PC-3 (cell line): ENCODE measurements around the gene CDH22. TPM values are rescaled to one million over a fixed set of nuclear protein-coding genes. Genes with fewer than 3 reads are reported as not detected.

Experiments
- ATAC-seq: fragments of 200-7000 bp; cut with Tn5 transposase; 2 replicates; pipeline ENCODE4 v1.9.1; 2020; ENCODE audit warnings: mild to moderate bottlenecking, moderate library complexity
- BruUV-seq: library from RNA; stranded (reverse); fragments of 400-500 nt; replicated peaks from 2 replicates; lab custom pipeline; 2021; lab: Mats Ljungman, UMichigan
- CTCF ChIA-PET: fragments of 300-600 bp; sonication (Branson Sonifier 250); formaldehyde crosslinking; loops from one replicate; lab custom pipeline; 2022; ENCODE audit warnings: antibody characterized with exemption; lab: Charles Lee
- POLR2A ChIA-PET: fragments of 300-600 bp; sonication (Branson Sonifier 250); formaldehyde crosslinking; loops from one replicate; lab custom pipeline; 2022; ENCODE audit warnings: antibody characterized with exemption; ENCODE audit not compliant: unreplicated experiment; lab: Charles Lee
- DNase-seq: peaks from one replicate; pipeline ENCODE4 v3.0.0-alpha.2; 2015
- H2AFZ ChIP-seq: fragments of 300-600 bp; sonication (generic); 2 replicates; pipeline ENCODE4 v1.6.0; 2016; ENCODE audit warnings: antibody characterized with exemption, low read length
- H3F3A ChIP-seq: fragments of 300-600 bp; sonication (generic); one replicate; pipeline ENCODE4 v1.6.0; 2017; ENCODE audit warnings: antibody characterized with exemption, low read length, control low read depth, mild to moderate bottlenecking; ENCODE audit not compliant: unreplicated experiment
- H3K27ac ChIP-seq: fragments of 300-600 bp; sonication (generic); 2 replicates; pipeline ENCODE4 v1.5.1; 2016; ENCODE audit warnings: mild to moderate bottlenecking, low read length
- H3K27me3 ChIP-seq: fragments of 300-600 bp; sonication (generic); 2 replicates; pipeline ENCODE4 v1.6.1; 2016; ENCODE audit warnings: low read length, mixed read lengths
- H3K36me3 ChIP-seq: fragments of 300-600 bp; sonication (generic); 2 replicates; pipeline ENCODE4 v1.6.1; 2016; ENCODE audit warnings: low read depth, mixed run types, low read length, mixed read lengths
- H3K4me1 ChIP-seq: fragments of 300-600 bp; sonication (generic); 2 replicates; pipeline ENCODE4 v1.5.1; 2016; ENCODE audit warnings: low read length; ENCODE audit not compliant: insufficient read depth
- H3K4me2 ChIP-seq: fragments of 300-600 bp; sonication (generic); 2 replicates; pipeline ENCODE4 v1.6.0; 2016; ENCODE audit warnings: low read length
- H3K4me3 ChIP-seq: fragments of 300-600 bp; sonication (generic); 2 replicates; pipeline ENCODE4 v1.5.1; 2016; ENCODE audit warnings: mild to moderate bottlenecking, low read length, mixed read lengths
- H3K79me2 ChIP-seq: fragments of 300-600 bp; sonication (generic); 2 replicates; pipeline ENCODE4 v1.6.1; 2017; ENCODE audit warnings: low read length, mixed read lengths
- H3K9ac ChIP-seq: fragments of 300-600 bp; sonication (generic); 2 replicates; pipeline ENCODE4 v1.6.0; 2016; ENCODE audit warnings: mild to moderate bottlenecking, low read length
- H3K9me2 ChIP-seq: fragments of 300-600 bp; sonication (generic); replicated peaks from 2 replicates; pipeline ENCODE4 v1.6.1; 2016; ENCODE audit warnings: mixed run types, low read length, mixed read lengths
- H3K9me3 ChIP-seq: fragments of 300-600 bp; sonication (generic); 2 replicates; pipeline ENCODE4 v1.6.1; 2016; ENCODE audit warnings: low read length, mixed read lengths
- H4K20me1 ChIP-seq: fragments of 300-600 bp; sonication (generic); 2 replicates; pipeline ENCODE4 v1.6.1; 2016; ENCODE audit warnings: low read length, mixed read lengths
- EZH2 ChIP-seq: fragments of 300-600 bp; sonication (generic); IDR thresholded peaks from one replicate; pipeline ENCODE4 v1.6.1; 2017; ENCODE audit warnings: antibody characterized with exemption, mild to moderate bottlenecking, low read length; ENCODE audit not compliant: unreplicated experiment
- EZH2phosphoT487 ChIP-seq: fragments of 300-600 bp; sonication (generic); IDR thresholded peaks from 2 replicates; pipeline ENCODE4 v1.6.1; 2018; ENCODE audit warnings: mild to moderate bottlenecking, antibody characterized with exemption, low read length, borderline replicate concordance
- intact Hi-C: fragments of 100-400 bp; cut with micrococcal nuclease; formaldehyde crosslinking; loops from 2 replicates; pipeline ENCODE4 v1.9.0; 2023
- total RNA-seq: library from RNA; depleted of rRNA; stranded (reverse); fragments of >200 nt; gene quantifications from 2 replicates; pipeline ENCODE4 v1.2.3, GENCODE V29; 2014
- TF ChIP-seq, protein P1 (sequence below): fragments of 300-600 bp; sonication (generic); conservative IDR thresholded peaks from 2 replicates; pipeline ENCODE4 v1.5.1; 2017; ENCODE audit warnings: antibody characterized with exemption, low read depth, mild to moderate bottlenecking, low read length

Gene CDH22
- total RNA-seq, 1 experiment from 2014 or later: not detected

DNA sequence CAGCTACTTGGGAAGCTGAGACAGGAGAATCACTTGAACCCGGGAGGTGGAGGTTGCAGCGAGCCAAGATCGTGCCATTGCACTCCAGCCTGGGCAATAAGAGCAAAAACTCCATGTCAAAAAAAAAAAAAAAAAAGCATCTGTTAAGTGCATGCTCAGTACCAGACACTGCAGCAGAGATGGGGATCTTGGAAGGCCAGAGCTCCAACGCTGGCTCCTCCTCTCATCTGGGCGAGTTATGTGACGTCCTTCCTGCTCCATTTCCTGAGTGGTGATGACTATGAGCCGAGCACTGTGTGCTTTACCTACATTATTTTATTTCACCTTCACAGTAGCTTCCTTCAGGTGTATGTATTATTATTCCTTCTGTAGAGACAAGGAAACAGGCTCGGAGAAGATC is 38.5 kb upstream of the CDH22 start:
- H3K4me1 ChIP-seq: peaks cover 14% of the 10 kb centered on the region; the same call in 1 of the 2 replicates
- ATAC-seq (no peak), DNase-seq (no peak)
- no peak overlapping the region for H3K27ac ChIP-seq
- no peaks in the 10 kb centered on the region for H3K36me3 ChIP-seq
- no peaks in the 10 kb centered on the region for H3K79me2 ChIP-seq
- ChIA-PET POLR2A (no interaction called here), CTCF (no interaction called here)
- no peaks in the 10 kb centered on the region for H3F3A ChIP-seq
- H3K4me2 ChIP-seq: no peak overlapping the region
- no peaks in the 10 kb centered on the region for H3K9me2 ChIP-seq
- H3K9ac ChIP-seq: no peak overlapping the region
- H4K20me1 ChIP-seq: no peaks in the 10 kb centered on the region
- no peak overlapping the region for H3K4me3 ChIP-seq
- H3K9me3 ChIP-seq: no peaks in the 10 kb centered on the region
- TF ChIP-seq, protein P1, sequence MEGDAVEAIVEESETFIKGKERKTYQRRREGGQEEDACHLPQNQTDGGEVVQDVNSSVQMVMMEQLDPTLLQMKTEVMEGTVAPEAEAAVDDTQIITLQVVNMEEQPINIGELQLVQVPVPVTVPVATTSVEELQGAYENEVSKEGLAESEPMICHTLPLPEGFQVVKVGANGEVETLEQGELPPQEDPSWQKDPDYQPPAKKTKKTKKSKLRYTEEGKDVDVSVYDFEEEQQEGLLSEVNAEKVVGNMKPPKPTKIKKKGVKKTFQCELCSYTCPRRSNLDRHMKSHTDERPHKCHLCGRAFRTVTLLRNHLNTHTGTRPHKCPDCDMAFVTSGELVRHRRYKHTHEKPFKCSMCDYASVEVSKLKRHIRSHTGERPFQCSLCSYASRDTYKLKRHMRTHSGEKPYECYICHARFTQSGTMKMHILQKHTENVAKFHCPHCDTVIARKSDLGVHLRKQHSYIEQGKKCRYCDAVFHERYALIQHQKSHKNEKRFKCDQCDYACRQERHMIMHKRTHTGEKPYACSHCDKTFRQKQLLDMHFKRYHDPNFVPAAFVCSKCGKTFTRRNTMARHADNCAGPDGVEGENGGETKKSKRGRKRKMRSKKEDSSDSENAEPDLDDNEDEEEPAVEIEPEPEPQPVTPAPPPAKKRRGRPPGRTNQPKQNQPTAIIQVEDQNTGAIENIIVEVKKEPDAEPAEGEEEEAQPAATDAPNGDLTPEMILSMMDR: no peak
- TF ChIP-seq EZH2phosphoT487 (no peak), EZH2 (no peak)
- H3K27me3 ChIP-seq: peaks cover 13% of the 10 kb centered on the region
- no TSS peak for BruUV-seq
- no peak overlapping the region for H2AFZ ChIP-seq
- intact Hi-C loops: loop anchor here (5.0 kb wide), 1 partner anchor 214 kb away; no protein-coding TSS in a partner anchor

DNA sequence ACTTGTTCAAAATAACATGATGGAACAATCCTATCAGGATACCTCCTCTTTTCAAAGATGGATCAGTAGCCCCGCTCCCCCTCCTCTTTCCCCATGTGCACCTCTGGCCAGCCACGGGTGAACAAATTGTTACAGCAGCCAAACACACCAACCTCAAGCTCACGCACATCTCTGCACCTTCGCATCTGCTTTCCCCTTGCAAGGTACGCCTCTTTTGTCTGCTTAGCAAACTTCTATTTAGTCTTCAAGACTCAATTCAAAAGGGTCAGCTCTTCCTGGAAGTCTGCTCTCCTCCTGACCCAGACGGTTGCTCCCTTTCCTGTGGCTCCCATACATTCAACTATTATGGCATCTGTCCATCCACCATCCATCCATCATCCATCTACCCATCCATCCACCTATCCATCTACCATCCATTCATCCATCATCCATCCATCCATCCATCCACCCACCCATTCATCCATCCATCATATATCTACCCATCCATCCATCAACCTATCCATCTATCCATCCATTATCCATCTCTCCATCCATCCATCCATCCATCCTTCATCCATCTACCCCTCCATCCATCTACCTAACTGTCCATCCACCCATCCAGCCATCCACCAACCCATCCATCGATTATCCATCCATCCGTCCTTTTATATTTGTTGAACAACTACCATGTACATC is 36.3 kb upstream of the CDH22 start:
- Histone ChIP-seq H3K9ac (no peak overlapping the region), H3K4me1 (no peaks in the 10 kb centered on the region), H3K9me3 (no peaks in the 10 kb centered on the region), H3K79me2 (no peaks in the 10 kb centered on the region), H3K4me3 (no peak overlapping the region), H3F3A (no peaks in the 10 kb centered on the region), H4K20me1 (no peaks in the 10 kb centered on the region), H3K36me3 (no peaks in the 10 kb centered on the region), H2AFZ (no peak overlapping the region), H3K4me2 (no peak overlapping the region), H3K27ac (no peak overlapping the region), H3K9me2 (no peaks in the 10 kb centered on the region), H3K27me3 (peaks cover 29% of the 10 kb centered on the region)
- ChIA-PET CTCF (no interaction called here), POLR2A (no interaction called here)
- ATAC-seq (no peak), DNase-seq (no peak)
- no TSS peak for BruUV-seq
- intact Hi-C loops: loop anchor here (5.0 kb wide), 1 partner anchor 212 kb away; no protein-coding TSS in a partner anchor
- TF ChIP-seq, protein P1: no peak
- TF ChIP-seq EZH2phosphoT487 (no peak), EZH2 (no peak)

DNA sequence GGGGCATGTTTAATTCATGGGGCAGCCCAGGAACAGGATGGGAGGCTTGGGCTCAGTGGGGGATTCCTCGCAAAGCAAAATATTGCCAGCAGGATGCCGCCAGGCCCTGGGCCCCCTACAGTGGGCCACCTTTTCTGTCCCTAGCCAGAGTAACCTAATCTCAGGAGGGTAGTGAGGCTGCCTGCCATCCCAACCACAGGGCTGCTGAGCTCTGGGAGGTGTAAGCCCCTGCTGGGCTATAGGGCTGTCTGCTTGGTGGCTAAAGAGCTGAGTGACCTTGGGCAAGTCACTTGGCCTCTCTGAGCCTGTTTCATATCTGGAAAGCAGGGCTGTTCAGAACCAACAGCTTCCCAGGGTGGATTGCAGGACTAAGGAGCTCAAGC is 35.7 kb upstream of the CDH22 start:
- H3K27ac ChIP-seq: no peak overlapping the region
- intact Hi-C loops: no loop called here
- no peak overlapping the region for H3K4me3 ChIP-seq
- H3K9me3 ChIP-seq: no peaks in the 10 kb centered on the region
- no peaks in the 10 kb centered on the region for H3K4me1 ChIP-seq
- DNase-seq (no peak), ATAC-seq (no peak; the same call in 1 of the 2 replicates)
- H2AFZ ChIP-seq: no peak overlapping the region
- H3K27me3 ChIP-seq: peaks cover 36% of the 10 kb centered on the region
- no peaks in the 10 kb centered on the region for H4K20me1 ChIP-seq
- no peak for TF ChIP-seq EZH2
- TF ChIP-seq, protein P1: no peak
- TF ChIP-seq EZH2phosphoT487: no peak
- ChIA-PET POLR2A (interaction anchor here (0.6 kb wide), 1 partner anchor 228 kb away, joined by 3 read pairs; no protein-coding TSS in a partner anchor), CTCF (no interaction called here)
- no peaks in the 10 kb centered on the region for H3K9me2 ChIP-seq
- H3K36me3 ChIP-seq: no peaks in the 10 kb centered on the region
- no peak overlapping the region for H3K9ac ChIP-seq
- H3F3A ChIP-seq: no peaks in the 10 kb centered on the region
- no TSS peak for BruUV-seq
- H3K4me2 ChIP-seq: peak overlapping the region; percentile 29
- H3K79me2 ChIP-seq: no peaks in the 10 kb centered on the region
